HepG2 (cell line): ENCODE measurements around the gene PCDHGB7. TPM values are rescaled to one million over a fixed set of nuclear protein-coding genes. Genes with fewer than 3 reads are reported as not detected.

Experiments used
- ATAC-seq: fragments of 200-7000 bp; cut with Tn5 transposase; 3 replicates; pipeline ENCODE4 v1.9.1; 2020; ENCODE audit warnings: mild to moderate bottlenecking, moderate library complexity
- BruUV-seq: library from RNA; stranded (reverse); fragments of 400-500 nt; replicated peaks from 2 replicates; lab custom pipeline; 2021; lab: Mats Ljungman, UMichigan
- CTCF ChIA-PET: fragments of 300-600 bp; formaldehyde crosslinking; extraction: SDS; loops from one replicate; lab custom pipeline; 2021; ENCODE audit warnings: low total read pairs, inconsistent platforms, low intra/inter-chr PET ratio; lab: Yijun Ruan, JAX
- POLR2A ChIA-PET: fragments of 350-600 bp; sonication (Branson Sonifier 250); formaldehyde crosslinking; loops from one replicate; lab custom pipeline; 2020; ENCODE audit warnings: antibody characterized with exemption, inconsistent platforms; lab: Yijun Ruan, JAX
- DNase-seq: peaks from one replicate; pipeline ENCODE4 v3.0.0-alpha.2; 2015; ENCODE audit warnings: low spot score
- FAIRE-seq: peaks from 3 replicates; lab custom pipeline; 2011; peaks lifted over from hg19 to GRCh38; lab: Jason Lieb, UNC
- H2AFZ ChIP-seq: one replicate; pipeline ENCODE4 v1.6.1; 2011; ENCODE audit warnings: low read length, inconsistent platforms
- H3K27ac ChIP-seq: fragments of 300-600 bp; 3 replicates; pipeline ENCODE4 v1.8.0; 2011; ENCODE audit warnings: mixed run types, mild to moderate bottlenecking, mixed read lengths, low read length, inconsistent platforms; ENCODE audit not compliant: insufficient read depth; ENCODE audit errors: extremely low read length
- H3K27me3 ChIP-seq, 2 experiments: fragments of 200-600 bp in 1 of 2; 2 replicates in 1 of 2; 3 replicates in 1 of 2; pipeline versions ENCODE4 v1.6.0 to v1.8.0; 2011; ENCODE audit warnings: low read length in 2 of 2, mild to moderate bottlenecking in 2 of 2, moderate library complexity in 2 of 2, inconsistent platforms in 1 of 2; ENCODE audit not compliant: insufficient read depth in 2 of 2, control insufficient read depth in 1 of 2
- H3K36me3 ChIP-seq, 2 experiments: fragments of 200-600 bp in 1 of 2; replicated peaks in 1 of 2; 2 replicates in 1 of 2; 3 replicates in 1 of 2; pipeline versions ENCODE4 v1.5.1 to v1.8.0; 2011; ENCODE audit warnings: low read length in 2 of 2, inconsistent platforms in 1 of 2; ENCODE audit not compliant: insufficient read depth in 2 of 2, control insufficient read depth in 1 of 2
- H3K4me1 ChIP-seq: 2 replicates; pipeline ENCODE4 v1.5.1; 2012; ENCODE audit warnings: low read length, inconsistent platforms; ENCODE audit not compliant: insufficient read depth
- H3K4me2 ChIP-seq: 2 replicates; pipeline ENCODE4 v1.6.0; 2011; ENCODE audit warnings: low read depth, low read length, inconsistent platforms
- H3K4me3 ChIP-seq, 3 experiments: fragments of 200-600 bp in 1 of 3; sonication (generic), shearing (Covaris generic) in 1 of 3; replicated peaks in 1 of 3; 2 replicates each; pipeline ENCODE4 v1.5.1; 2011 to 2016; ENCODE audit warnings: low read length in 3 of 3, inconsistent platforms in 2 of 3, low read depth in 2 of 3, mild to moderate bottlenecking in 2 of 3, control low read depth in 1 of 3, mixed read lengths in 1 of 3; ENCODE audit not compliant: insufficient read depth in 1 of 3
- H3K79me2 ChIP-seq: one replicate; pipeline ENCODE4 v1.6.1; 2011; ENCODE audit warnings: low read length, inconsistent platforms; ENCODE audit not compliant: insufficient read depth
- H3K9ac ChIP-seq: 2 replicates; pipeline ENCODE4 v1.6.0; 2011; ENCODE audit warnings: mild to moderate bottlenecking, low read depth, low read length, inconsistent platforms; ENCODE audit not compliant: insufficient read depth
- H3K9me3 ChIP-seq: 2 replicates; pipeline ENCODE4 v1.5.1; 2012; ENCODE audit warnings: mild to moderate bottlenecking, low read length
- H4K20me1 ChIP-seq: 2 replicates; pipeline ENCODE4 v1.6.0; 2011; ENCODE audit warnings: inconsistent platforms, mild to moderate bottlenecking, low read length, moderate library complexity; ENCODE audit not compliant: insufficient read depth
- CTCF ChIP-seq: sonication (generic); formaldehyde crosslinking; IDR thresholded peaks from 2 replicates; pipeline ENCODE4 v1.5.0; 2020; ENCODE audit warnings: mild to moderate bottlenecking, missing genetic modification reagents, moderate library complexity
- GPBP1L1 ChIP-seq: sonication (generic); formaldehyde crosslinking; IDR thresholded peaks from 2 replicates; pipeline ENCODE4 v1.5.0; 2020; ENCODE audit warnings: mild to moderate bottlenecking, missing genetic modification reagents
- HDAC6 ChIP-seq: fragments of 200-600 bp; sonication (generic); IDR thresholded peaks from 2 replicates; pipeline ENCODE4 v1.7.0; 2017; ENCODE audit warnings: mild to moderate bottlenecking, antibody characterized with exemption, low read length, low read depth
- KDM5A ChIP-seq: fragments of 200-600 bp; sonication (generic); IDR thresholded peaks from 2 replicates; pipeline ENCODE4 v1.7.0; 2018; ENCODE audit warnings: antibody characterized with exemption, mild to moderate bottlenecking, low read length, borderline replicate concordance
- MAFK ChIP-seq, 2 experiments: IDR thresholded peaks in 1 of 2; conservative IDR thresholded peaks in 1 of 2; 2 replicates each; pipeline ENCODE4 v1.6.1; 2011; ENCODE audit warnings: improper control_type of control experiment in 2 of 2, low read length in 2 of 2
- RARG ChIP-seq: sonication (generic); formaldehyde crosslinking; IDR thresholded peaks from 2 replicates; pipeline ENCODE4 v1.4.0; 2020; ENCODE audit warnings: low read depth, mild to moderate bottlenecking, missing genetic modification reagents
- RBAK ChIP-seq: sonication (generic); formaldehyde crosslinking; IDR thresholded peaks from 2 replicates; pipeline ENCODE4 v1.5.1; 2020; ENCODE audit warnings: mild to moderate bottlenecking, missing genetic modification reagents
- REL ChIP-seq: sonication (generic); formaldehyde crosslinking; conservative IDR thresholded peaks from 2 replicates; pipeline ENCODE4 v1.8.0; 2022; ENCODE audit warnings: mild to moderate bottlenecking, missing genetic modification reagents, moderate library complexity
- RFX5 ChIP-seq: IDR thresholded peaks from 2 replicates; pipeline ENCODE4 v1.6.1; 2011; ENCODE audit warnings: low read depth, low read length, improper control_type of control experiment
- SOX5 ChIP-seq: IDR thresholded peaks from 2 replicates; pipeline ENCODE4 v1.6.1; 2016; ENCODE audit warnings: borderline replicate concordance
- SSRP1 ChIP-seq: IDR thresholded peaks from 2 replicates; pipeline ENCODE4 v1.6.1; 2016; ENCODE audit warnings: control low read depth
- STAG1 ChIP-seq: sonication (generic); formaldehyde crosslinking; IDR thresholded peaks from 2 replicates; pipeline ENCODE4 v1.4.0; 2020; ENCODE audit warnings: missing genetic modification reagents
- THAP7 ChIP-seq: sonication (generic); formaldehyde crosslinking; IDR thresholded peaks from 2 replicates; pipeline ENCODE4 v1.8.1; 2023; ENCODE audit warnings: mild to moderate bottlenecking, missing genetic modification reagents
- ZMYM2 ChIP-seq: sonication (generic); formaldehyde crosslinking; IDR thresholded peaks from 2 replicates; pipeline ENCODE4 v1.8.0; 2022; ENCODE audit warnings: mild to moderate bottlenecking, missing genetic modification reagents
- ZNF12 ChIP-seq: sonication (generic); formaldehyde crosslinking; IDR thresholded peaks from 2 replicates; pipeline ENCODE4 v1.5.0; 2020; ENCODE audit warnings: missing genetic modification reagents
- ZNF629 ChIP-seq: sonication (generic); formaldehyde crosslinking; conservative IDR thresholded peaks from 2 replicates; pipeline ENCODE4 v1.5.0; 2020; ENCODE audit warnings: missing genetic modification reagents
- ZNF781 ChIP-seq: sonication (generic); formaldehyde crosslinking; IDR thresholded peaks from 2 replicates; pipeline ENCODE4 v1.5.1; 2020; ENCODE audit warnings: borderline replicate concordance, mild to moderate bottlenecking, missing genetic modification reagents; ENCODE audit errors: not compliant biosample characterization
- ZNF891 ChIP-seq: sonication (generic); formaldehyde crosslinking; IDR thresholded peaks from 2 replicates; pipeline ENCODE4 v1.5.0; 2020; ENCODE audit warnings: mild to moderate bottlenecking, missing genetic modification reagents
- ZSCAN22 ChIP-seq: sonication (generic); formaldehyde crosslinking; IDR thresholded peaks from 2 replicates; pipeline ENCODE4 v1.4.0; 2020; ENCODE audit warnings: mild to moderate bottlenecking, missing genetic modification reagents
- WGBS: methylation state at CpG from one replicate; pipeline ENCODE4 v1.1.6; 2017; ENCODE audit warnings: low lambda C conversion rate; 5-methylcytosine and 5-hydroxymethylcytosine counted together
- in situ Hi-C: cut with HindIII; loops from 2 replicates; pipeline ENCODE4 v1.10.0; 2017; ENCODE audit warnings: low pct_unique_long_range_greater_than_20kb; ENCODE audit not compliant: extremely low pct_ligation_motif_present
- intact Hi-C: fragments of 100-400 bp; cut with micrococcal nuclease; formaldehyde crosslinking; loops from one replicate; pipeline ENCODE4 v1.10.0; 2022; ENCODE audit not compliant: unreplicated experiment
- polyA plus RNA-seq, 8 experiments: library from polyadenylated mRNA; depleted of rRNA in 3 of 8; stranded (reverse) in 7 of 8; unstranded in 1 of 8; fragments of >200 nt; fragmentation: Illumina TruSeq in 4 of 8; extraction: Trizol in 4 of 8; gene quantifications; 2 replicates each; pipeline versions ENCODE4 v1.2.1 to v1.2.3, GENCODE V29; 2011 to 2016; ENCODE audit warnings: low read depth in 4 of 8, missing spikeins in 1 of 8, mixed read lengths in 1 of 8; ENCODE audit not compliant: insufficient read depth in 1 of 8
- total RNA-seq, 5 experiments: library from RNA; depleted of rRNA; stranded (reverse); fragments of >200 nt; fragmentation: Illumina TruSeq; extraction: Trizol; gene quantifications; 2 replicates each; pipeline ENCODE4 v1.2.3, GENCODE V29; 2016; ENCODE audit warnings: low read depth in 1 of 5

The PCDHGB7 gene
- total and polyA plus RNA-seq, 2 of the 13 experiments (the other 11 are each of a cell fraction or from before 2014, with no cell fraction given), result 0.08 to 0.18 TPM

GRCh38 chr5:141427783-141428426 lies 10.4 kb downstream of the PCDHGB7 start (continued):
- no peak for TF ChIP-seq THAP7 (CRISPR knock-in tag)
- TF ChIP-seq REL (CRISPR knock-in tag), result no peak
- no peak for TF ChIP-seq ZNF781
- TF ChIP-seq GPBP1L1 (CRISPR knock-in tag), result no peak
- TF ChIP-seq ZSCAN22, result no peak
- TF ChIP-seq STAG1 (CRISPR knock-in tag), result no peak
- TF ChIP-seq ZNF891 (CRISPR knock-in tag), result no peak
- TF ChIP-seq MAFK (conservative IDR thresholded peaks at IDR 0.05 in 1 of 2, IDR thresholded peaks at IDR 0.05 in 1 of 2; ENCODE audit: low read length in 2 of 2), result no peak
- no peak for TF ChIP-seq HDAC6

- CTCF ChIA-PET, result interaction anchor here (0.7 kb wide), 1 partner anchor 8 kb away, joined by 4 read pairs; no protein-coding TSS in a partner anchor
- peaks cover 19% of the 10 kb centered on the region; the same call in 1 of the 2 replicates for H3K9me3 ChIP-seq
- H4K20me1 ChIP-seq, result no peaks in the 10 kb centered on the region
- no peak within 1 kb of the TSS for H3K4me2 ChIP-seq
- H3K9ac ChIP-seq, result no peak within 1 kb of the TSS
- POLR2A ChIA-PET, result no interaction called here
- no peaks in the 10 kb centered on the region for H3K4me1 ChIP-seq
- no peak within 1 kb of the TSS for H2AFZ ChIP-seq
- no peaks in the 10 kb centered on the region for H3K27me3 ChIP-seq
- DNase-seq (peak; percentile 24), FAIRE-seq (no peak), ATAC-seq (no peak)
- H3K4me3 ChIP-seq, result no peak within 1 kb of the TSS
- intact Hi-C loops, result no loop called here
- H3K36me3 ChIP-seq, result no peaks in the 10 kb centered on the region
- WGBS, result 80% methylated on average over 30 of the region's 33 CpGs
- in situ Hi-C loops, result no loop called here
- H3K27ac ChIP-seq, result no peak within 1 kb of the TSS
- BruUV-seq, result no TSS peak
- no peaks in the 10 kb centered on the region for H3K79me2 ChIP-seq
- TF ChIP-seq RBAK (no peak), RFX5 (no peak), CTCF (CRISPR knock-in tag) (peak; percentile 42), SSRP1 (CRISPR knock-in tag) (no peak), RARG (CRISPR knock-in tag) (no peak), STAG1 (CRISPR knock-in tag) (peak; percentile 7; the same call in 1 of the 2 replicates), ZNF629 (CRISPR knock-in tag) (no peak), ZMYM2 (CRISPR knock-in tag) (no peak), KDM5A (no peak), ZNF12 (CRISPR knock-in tag) (no peak), SOX5 (CRISPR knock-in tag) (no peak)
These were observed 13.0 kb downstream of the PCDHGB7 start, which contains the start of gene PCDHGA12 for GRCh38 chr5:141430332-141431113. PCDHGA12 (plus strand) TSS chr5:141430507; CDS start chr5:141430760, 253 bp downstream.
